NK-92 (cell line): ENCODE measurements around the gene DISP2.

ENCODE experiments used
- DNase-seq: peaks from one replicate; lab custom pipeline; 2025; ENCODE audit not compliant: unreplicated experiment; lab: John Stamatoyannopoulos, UW

DISP2 gene

GRCh38 chr15:40418126-40418525 is 60.1 kb downstream of the DISP2 start:
- no peak for DNase-seq

- no peak for DNase-seq
Observed at GRCh38 chr15:40420071-40420713, 62.2 kb downstream of the DISP2 start.

- no peak for DNase-seq
Observed at GRCh38 chr15:40420793-40421192, 62.8 kb downstream of the DISP2 start.

GRCh38 chr15:40421246-40422157 is 63.5 kb downstream of the DISP2 start:
- no peak for DNase-seq

GRCh38 chr15:40424483-40425115 is 66.6 kb downstream of the DISP2 start:
- DNase-seq = no peak

- DNase-seq = no peak
Observed at GRCh38 chr15:40425681-40426080, 67.7 kb downstream of the DISP2 start.

GRCh38 chr15:40427188-40427587 is 69.2 kb downstream of the DISP2 start:
- no peak for DNase-seq

GRCh38 chr15:40428185-40428584 is 70.2 kb downstream of the DISP2 start:
- DNase-seq = no peak
